Fibroblast of skin of scalp (primary cell): ENCODE data around the gene FRMD3.

Source experiments
- DNase-seq: peaks from one replicate; pipeline ENCODE4 v3.0.0-alpha.2; 2013

Gene FRMD3

GRCh38 chr9:83280268-83280667, 257.9 kb downstream of the FRMD3 start:
- peak; percentile 85 for DNase-seq

- no peak for DNase-seq
Measured at GRCh38 chr9:83274787-83275186, 263.4 kb downstream of the FRMD3 start.

- no peak for DNase-seq
Measured at GRCh38 chr9:83271665-83272071, 266.5 kb downstream of the FRMD3 start.

GRCh38 chr9:83270116-83270515, 268.1 kb downstream of the FRMD3 start:
- no peak for DNase-seq

GRCh38 chr9:83267741-83268140, 270.5 kb downstream of the FRMD3 start:
- DNase-seq = no peak

GRCh38 chr9:83266666-83267496, 271.3 kb downstream of the FRMD3 start:
- peak; percentile 51 for DNase-seq

GRCh38 chr9:83266331-83266665, 271.9 kb downstream of the FRMD3 start:
- DNase-seq = no peak

GRCh38 chr9:83264315-83264714, 273.9 kb downstream of the FRMD3 start:
- no peak for DNase-seq

GRCh38 chr9:83259558-83259957, 278.6 kb downstream of the FRMD3 start:
- DNase-seq = no peak

- DNase-seq = no peak
Measured at GRCh38 chr9:83257937-83258891, 280.0 kb downstream of the FRMD3 start.

GRCh38 chr9:83247732-83248131, 290.5 kb downstream of the FRMD3 start:
- no peak for DNase-seq

- no peak for DNase-seq
Measured at GRCh38 chr9:83245979-83246659, 292.1 kb downstream of the FRMD3 start.

GRCh38 chr9:83242066-83242465, 296.1 kb downstream of the FRMD3 start:
- no peak for DNase-seq

- no peak for DNase-seq
Measured at GRCh38 chr9:83240671-83241070, 297.5 kb downstream of the FRMD3 start.

- DNase-seq = peak; percentile 21
Measured at GRCh38 chr9:83239747-83240146, 298.5 kb downstream of the FRMD3 start.

GRCh38 chr9:83238871-83239640, 299.1 kb downstream of the FRMD3 start:
- peak; percentile 22 for DNase-seq

- no peak for DNase-seq
Measured at GRCh38 chr9:83236029-83236696, 302.0 kb downstream of the FRMD3 start.

- no peak for DNase-seq
Measured at GRCh38 chr9:83235526-83235925, 302.7 kb downstream of the FRMD3 start.

- peak; percentile 21 for DNase-seq
Measured at GRCh38 chr9:83234541-83234940, 303.7 kb downstream of the FRMD3 start.

GRCh38 chr9:83233647-83234046, 304.6 kb downstream of the FRMD3 start:
- DNase-seq = no peak

GRCh38 chr9:83231039-83231438, 307.2 kb downstream of the FRMD3 start:
- no peak for DNase-seq

- peak; percentile 24 for DNase-seq
Measured at GRCh38 chr9:83220730-83221129, 317.5 kb downstream of the FRMD3 start.
